PC-9 (cell line): ENCODE measurements around the gene CD109.

Experiments
- EZH2 ChIP-seq: fragments of 200-600 bp; sonication (generic); IDR thresholded peaks from 2 replicates; pipeline ENCODE4 v1.8.0; 2017; ENCODE audit warnings: antibody characterized with exemption, low read depth
- TF ChIP-seq, protein P1 (sequence below): fragments of 200-600 bp; sonication (generic); conservative IDR thresholded peaks from 2 replicates; pipeline ENCODE4 v1.6.1; 2017; ENCODE audit warnings: mixed run types, antibody characterized with exemption, mild to moderate bottlenecking, moderate library complexity

DNA sequence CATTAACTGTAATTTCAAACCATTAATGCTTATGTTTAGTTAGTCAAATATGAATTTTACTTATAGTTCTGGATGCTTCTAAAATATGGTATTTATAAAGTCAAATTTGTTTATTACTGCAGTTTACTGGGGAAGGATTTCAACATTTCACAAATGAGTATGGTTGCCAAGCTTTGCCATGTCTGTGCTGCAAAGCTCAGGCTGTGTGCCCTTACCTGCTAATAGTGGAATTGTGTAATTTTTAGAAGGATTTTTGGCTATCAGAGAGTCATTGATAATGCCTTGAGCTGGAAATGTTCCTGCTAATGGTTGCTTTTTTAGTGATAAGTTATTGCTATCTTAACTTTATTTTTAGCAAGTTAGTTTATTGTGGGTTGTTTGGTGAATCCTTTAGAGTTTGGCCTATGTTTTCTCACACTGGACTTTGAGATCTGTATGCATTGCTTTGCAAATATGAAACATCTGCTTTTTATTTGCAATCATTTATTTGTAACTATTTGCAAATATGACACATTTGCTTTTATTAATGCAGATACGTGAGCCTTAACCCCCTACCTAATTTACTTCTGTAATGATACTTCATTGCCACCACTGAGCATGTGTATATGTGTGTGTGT is 105.8 kb downstream of the CD109 start:
- TF ChIP-seq EZH2 = no peak
- TF ChIP-seq, protein P1, sequence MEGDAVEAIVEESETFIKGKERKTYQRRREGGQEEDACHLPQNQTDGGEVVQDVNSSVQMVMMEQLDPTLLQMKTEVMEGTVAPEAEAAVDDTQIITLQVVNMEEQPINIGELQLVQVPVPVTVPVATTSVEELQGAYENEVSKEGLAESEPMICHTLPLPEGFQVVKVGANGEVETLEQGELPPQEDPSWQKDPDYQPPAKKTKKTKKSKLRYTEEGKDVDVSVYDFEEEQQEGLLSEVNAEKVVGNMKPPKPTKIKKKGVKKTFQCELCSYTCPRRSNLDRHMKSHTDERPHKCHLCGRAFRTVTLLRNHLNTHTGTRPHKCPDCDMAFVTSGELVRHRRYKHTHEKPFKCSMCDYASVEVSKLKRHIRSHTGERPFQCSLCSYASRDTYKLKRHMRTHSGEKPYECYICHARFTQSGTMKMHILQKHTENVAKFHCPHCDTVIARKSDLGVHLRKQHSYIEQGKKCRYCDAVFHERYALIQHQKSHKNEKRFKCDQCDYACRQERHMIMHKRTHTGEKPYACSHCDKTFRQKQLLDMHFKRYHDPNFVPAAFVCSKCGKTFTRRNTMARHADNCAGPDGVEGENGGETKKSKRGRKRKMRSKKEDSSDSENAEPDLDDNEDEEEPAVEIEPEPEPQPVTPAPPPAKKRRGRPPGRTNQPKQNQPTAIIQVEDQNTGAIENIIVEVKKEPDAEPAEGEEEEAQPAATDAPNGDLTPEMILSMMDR = no peak
